ENCODE measurements around the gene GPR37. TPM values are rescaled to one million over a fixed set of nuclear protein-coding genes. Genes with fewer than 3 reads are reported as not detected.

The GPR37 gene
- total RNA-seq, 1 donor from 2014 or later: 0.21 TPM

- Mint-ChIP-seq H3K4me3 (no peak overlapping the region), H3K27ac (no peak overlapping the region), H3K4me1 (no peaks in the 10 kb centered on the region), H3K36me3 (no peaks in the 10 kb centered on the region), H3K9me3 (no peaks in the 10 kb centered on the region), H3K27me3 (ENCODE audit: insufficient read depth, low read depth) (peaks cover 3% of the 10 kb centered on the region)
- H3K79me2 ChIP-seq (ENCODE audit: low read depth): no peaks in the 10 kb centered on the region
- DNase-seq (ENCODE audit: low spot score): no peak
- H3K4me1 ChIP-seq: no peaks in the 10 kb centered on the region
- no peaks in the 10 kb centered on the region for H3F3A ChIP-seq (ENCODE audit: low read depth)
- no peaks in the 10 kb centered on the region for H3K27me3 ChIP-seq
- H3K27ac ChIP-seq: no peak overlapping the region
- no peaks in the 10 kb centered on the region for H3K9me3 ChIP-seq (ENCODE audit: low read depth)
- TF ChIP-seq EZH2 (IDR thresholded peaks at IDR 0.05) (no peak), EZH2phosphoT487 (IDR thresholded peaks at IDR 0.05) (no peak), CTCF (IDR thresholded peaks at IDR 0.05) (no peak)
- no peak overlapping the region for H2AFZ ChIP-seq (replicated peaks)
- H3K36me3 ChIP-seq: no peaks in the 10 kb centered on the region
- H3K4me2 ChIP-seq: no peak overlapping the region
- no peak overlapping the region for H3K9ac ChIP-seq
- no peak overlapping the region for H3K4me3 ChIP-seq
- no peaks in the 10 kb centered on the region for H4K20me1 ChIP-seq (ENCODE audit: low read depth)
Observed at GRCh38 chr7:124776153-124776552, 10.6 kb upstream of the GPR37 start.

- TF ChIP-seq EZH2 (IDR thresholded peaks at IDR 0.05): no peak
- TF ChIP-seq EZH2phosphoT487 (IDR thresholded peaks at IDR 0.05): no peak
- TF ChIP-seq CTCF (IDR thresholded peaks at IDR 0.05): no peak
- Mint-ChIP-seq H3K27me3 (ENCODE audit: insufficient read depth, low read depth) (peaks cover 3% of the 10 kb centered on the region), H3K4me3 (no peak overlapping the region), H3K9me3 (no peaks in the 10 kb centered on the region), H3K27ac (no peak overlapping the region), H3K36me3 (no peaks in the 10 kb centered on the region), H3K4me1 (no peaks in the 10 kb centered on the region)
- Histone ChIP-seq H3K4me1 (no peaks in the 10 kb centered on the region), H3F3A (ENCODE audit: low read depth) (no peaks in the 10 kb centered on the region), H3K4me2 (no peak overlapping the region), H3K79me2 (ENCODE audit: low read depth) (no peaks in the 10 kb centered on the region), H3K9me3 (ENCODE audit: low read depth) (no peaks in the 10 kb centered on the region), H4K20me1 (ENCODE audit: low read depth) (no peaks in the 10 kb centered on the region), H2AFZ (replicated peaks) (no peak overlapping the region), H3K27ac (no peak overlapping the region), H3K36me3 (no peaks in the 10 kb centered on the region), H3K4me3 (no peak overlapping the region), H3K27me3 (no peaks in the 10 kb centered on the region), H3K9ac (no peak overlapping the region)
- no peak for DNase-seq (ENCODE audit: low spot score)
Observed at GRCh38 chr7:124775422-124775821, 9.8 kb upstream of the GPR37 start.

- no peaks in the 10 kb centered on the region for H3K36me3 ChIP-seq
- no peaks in the 10 kb centered on the region for H3K4me1 ChIP-seq
- H3K4me2 ChIP-seq: no peak overlapping the region
- peaks cover 3% of the 10 kb centered on the region for H3K27me3 Mint-ChIP-seq (ENCODE audit: insufficient read depth, low read depth)
- no peaks in the 10 kb centered on the region for H3K27me3 ChIP-seq
- H3K9ac ChIP-seq: no peak overlapping the region
- H3K27ac Mint-ChIP-seq: no peak overlapping the region
- DNase-seq (ENCODE audit: low spot score): no peak
- no peaks in the 10 kb centered on the region for H4K20me1 ChIP-seq (ENCODE audit: low read depth)
- H3K4me3 Mint-ChIP-seq: no peak overlapping the region
- H3K79me2 ChIP-seq (ENCODE audit: low read depth): no peaks in the 10 kb centered on the region
- no peaks in the 10 kb centered on the region for H3F3A ChIP-seq (ENCODE audit: low read depth)
- TF ChIP-seq EZH2 (IDR thresholded peaks at IDR 0.05) (no peak), EZH2phosphoT487 (IDR thresholded peaks at IDR 0.05) (no peak), CTCF (IDR thresholded peaks at IDR 0.05) (no peak)
- no peak overlapping the region for H2AFZ ChIP-seq (replicated peaks)
- no peak overlapping the region for H3K27ac ChIP-seq
- no peaks in the 10 kb centered on the region for H3K9me3 ChIP-seq (ENCODE audit: low read depth)
- no peaks in the 10 kb centered on the region for H3K9me3 Mint-ChIP-seq
- no peak overlapping the region for H3K4me3 ChIP-seq
- no peaks in the 10 kb centered on the region for H3K4me1 Mint-ChIP-seq
- no peaks in the 10 kb centered on the region for H3K36me3 Mint-ChIP-seq
Observed at GRCh38 chr7:124773938-124774337, 8.3 kb upstream of the GPR37 start.

Measured in neural progenitor cell (in vitro differentiated cells).